Parathyroid adenoma (tissue), 2 donors: ENCODE data around the gene MANEAL.

Experiments used
- H2AFZ ChIP-seq: fragments of 300-600 bp; sonication (generic); one replicate; pipeline ENCODE4 v1.7.0; 2017; ENCODE audit warnings: antibody characterized with exemption, mild to moderate bottlenecking
- H3K27ac ChIP-seq: fragments of 300-600 bp; sonication (generic); one replicate; pipeline ENCODE4 v1.7.0; 2017
- H3K27me3 ChIP-seq: fragments of 300-600 bp; sonication (generic); one replicate; pipeline ENCODE4 v1.7.0; 2017; ENCODE audit warnings: low read length; ENCODE audit not compliant: control insufficient read depth, insufficient read depth
- H3K36me3 ChIP-seq: fragments of 300-600 bp; sonication (generic); one replicate; pipeline ENCODE4 v1.7.0; 2017; ENCODE audit warnings: low read length; ENCODE audit not compliant: control insufficient read depth, insufficient read depth
- H3K4me1 ChIP-seq: fragments of 300-600 bp; sonication (generic); one replicate; pipeline ENCODE4 v1.7.0; 2017; ENCODE audit warnings: control low read depth
- H3K4me2 ChIP-seq: fragments of 300-600 bp; sonication (generic); one replicate; pipeline ENCODE4 v1.7.0; 2017; ENCODE audit warnings: low read length
- H3K4me3 ChIP-seq: fragments of 300-600 bp; sonication (generic); one replicate; pipeline ENCODE4 v1.7.0; 2017; ENCODE audit warnings: low read depth, low read length
- H3K79me2 ChIP-seq: fragments of 300-600 bp; sonication (generic); one replicate; pipeline ENCODE4 v1.7.0; 2017; ENCODE audit warnings: control low read depth
- H3K9ac ChIP-seq: fragments of 300-600 bp; sonication (generic); one replicate; pipeline ENCODE4 v1.7.0; 2017; ENCODE audit warnings: mild to moderate bottlenecking
- H3K9me3 ChIP-seq: fragments of 300-600 bp; sonication (generic); one replicate; pipeline ENCODE4 v1.7.0; 2017; ENCODE audit warnings: low read length; ENCODE audit not compliant: control insufficient read depth
- TF ChIP-seq, protein P1 (sequence below): fragments of 300-600 bp; sonication (generic); IDR thresholded peaks from one replicate; pipeline ENCODE4 v1.7.0; 2017; ENCODE audit warnings: antibody characterized with exemption, mild to moderate bottlenecking
- donor health status: primary hyperparathyroidism.

Gene MANEAL

DNA sequence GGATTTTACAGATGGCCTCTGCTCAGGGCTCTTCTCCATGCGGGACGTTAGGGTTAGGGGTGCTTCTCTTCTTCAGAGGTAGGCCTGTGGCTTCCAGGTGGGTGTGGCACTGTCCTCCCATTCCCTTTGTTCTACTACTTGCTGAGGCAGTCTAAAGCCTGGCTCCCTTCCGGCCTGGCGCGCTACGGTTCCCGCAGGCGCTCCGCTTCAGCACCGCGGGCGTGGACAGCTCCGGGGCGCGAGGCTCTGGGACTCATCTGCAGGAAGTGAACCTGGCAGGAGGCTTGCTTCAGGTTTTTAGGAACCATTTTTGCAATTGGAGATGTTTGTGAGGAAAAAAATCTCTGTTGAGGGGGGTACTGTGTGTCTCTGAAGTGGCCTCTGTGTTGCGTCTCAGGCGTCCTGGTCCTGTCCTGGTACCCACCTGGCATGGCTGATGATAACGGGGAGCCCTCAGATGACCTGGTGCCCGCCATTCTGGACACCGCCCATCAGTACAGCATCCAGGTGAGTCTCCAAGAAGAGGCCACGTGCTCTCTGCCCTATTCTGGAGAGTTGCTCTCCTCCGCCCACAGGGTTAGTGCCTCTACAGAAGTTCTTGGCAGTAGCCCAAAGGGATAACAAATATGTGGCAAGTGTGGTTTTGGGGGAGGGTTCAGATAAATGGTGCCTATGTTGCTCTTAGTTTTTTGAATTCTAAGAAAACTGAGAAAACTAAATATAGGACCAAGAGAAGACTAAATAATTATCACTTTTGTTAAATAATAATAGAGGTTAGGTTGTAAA is 1.9 kb downstream of the MANEAL start:
- H3K4me3 ChIP-seq: no peak overlapping the region
- H3K4me1 ChIP-seq: no peaks in the 10 kb centered on the region
- H3K9me3 ChIP-seq: no peaks in the 10 kb centered on the region

DNA sequence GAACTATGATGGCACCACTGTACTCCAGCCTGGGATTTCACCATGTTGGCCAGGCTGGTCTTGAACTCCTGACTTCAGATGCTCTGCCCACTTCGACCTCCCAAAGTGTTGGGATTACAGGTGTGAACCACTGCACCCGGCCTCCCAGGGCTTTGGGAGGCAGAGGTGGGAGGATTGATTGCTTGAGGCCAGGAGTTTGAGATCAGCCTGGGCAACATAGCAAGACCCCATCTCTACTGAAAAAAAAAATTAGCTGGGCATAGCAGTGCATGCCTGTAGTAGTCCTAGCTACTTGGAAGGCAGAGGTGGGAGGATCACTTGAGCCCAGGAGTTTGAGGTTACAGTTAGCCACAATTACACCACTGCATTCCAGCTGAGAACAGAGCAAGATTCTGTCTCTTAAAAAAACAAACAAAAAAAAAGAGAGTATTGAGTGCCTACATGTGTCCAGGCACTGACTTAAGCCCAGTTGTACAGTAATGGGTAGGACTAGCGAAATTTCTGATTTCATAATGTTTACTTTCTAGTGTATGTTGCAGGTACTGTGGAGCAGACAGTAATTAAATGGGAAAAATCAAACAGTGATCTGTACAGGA is 4.2 kb downstream of the MANEAL start:
- H3K9me3 ChIP-seq: no peaks in the 10 kb centered on the region
- no peaks in the 10 kb centered on the region for H3K79me2 ChIP-seq
- no peak overlapping the region for H2AFZ ChIP-seq
- H3K9ac ChIP-seq: no peak overlapping the region
- no peak overlapping the region for H3K4me2 ChIP-seq
- no peak overlapping the region for H3K27ac ChIP-seq
- H3K4me3 ChIP-seq: no peak overlapping the region
- no peaks in the 10 kb centered on the region for H3K36me3 ChIP-seq
- TF ChIP-seq, protein P1, sequence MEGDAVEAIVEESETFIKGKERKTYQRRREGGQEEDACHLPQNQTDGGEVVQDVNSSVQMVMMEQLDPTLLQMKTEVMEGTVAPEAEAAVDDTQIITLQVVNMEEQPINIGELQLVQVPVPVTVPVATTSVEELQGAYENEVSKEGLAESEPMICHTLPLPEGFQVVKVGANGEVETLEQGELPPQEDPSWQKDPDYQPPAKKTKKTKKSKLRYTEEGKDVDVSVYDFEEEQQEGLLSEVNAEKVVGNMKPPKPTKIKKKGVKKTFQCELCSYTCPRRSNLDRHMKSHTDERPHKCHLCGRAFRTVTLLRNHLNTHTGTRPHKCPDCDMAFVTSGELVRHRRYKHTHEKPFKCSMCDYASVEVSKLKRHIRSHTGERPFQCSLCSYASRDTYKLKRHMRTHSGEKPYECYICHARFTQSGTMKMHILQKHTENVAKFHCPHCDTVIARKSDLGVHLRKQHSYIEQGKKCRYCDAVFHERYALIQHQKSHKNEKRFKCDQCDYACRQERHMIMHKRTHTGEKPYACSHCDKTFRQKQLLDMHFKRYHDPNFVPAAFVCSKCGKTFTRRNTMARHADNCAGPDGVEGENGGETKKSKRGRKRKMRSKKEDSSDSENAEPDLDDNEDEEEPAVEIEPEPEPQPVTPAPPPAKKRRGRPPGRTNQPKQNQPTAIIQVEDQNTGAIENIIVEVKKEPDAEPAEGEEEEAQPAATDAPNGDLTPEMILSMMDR: no peak
- H3K4me1 ChIP-seq: no peaks in the 10 kb centered on the region
- no peaks in the 10 kb centered on the region for H3K27me3 ChIP-seq

More for the DNA sequence above, 1.9 kb downstream of the MANEAL start:
- no peaks in the 10 kb centered on the region for H3K27me3 ChIP-seq
- no peaks in the 10 kb centered on the region for H3K36me3 ChIP-seq
- no peak overlapping the region for H2AFZ ChIP-seq
- H3K9ac ChIP-seq: no peak overlapping the region
- no peak overlapping the region for H3K27ac ChIP-seq
- peak overlapping the region; percentile 56 for H3K4me2 ChIP-seq
- no peaks in the 10 kb centered on the region for H3K79me2 ChIP-seq
- TF ChIP-seq, protein P1: no peak

DNA sequence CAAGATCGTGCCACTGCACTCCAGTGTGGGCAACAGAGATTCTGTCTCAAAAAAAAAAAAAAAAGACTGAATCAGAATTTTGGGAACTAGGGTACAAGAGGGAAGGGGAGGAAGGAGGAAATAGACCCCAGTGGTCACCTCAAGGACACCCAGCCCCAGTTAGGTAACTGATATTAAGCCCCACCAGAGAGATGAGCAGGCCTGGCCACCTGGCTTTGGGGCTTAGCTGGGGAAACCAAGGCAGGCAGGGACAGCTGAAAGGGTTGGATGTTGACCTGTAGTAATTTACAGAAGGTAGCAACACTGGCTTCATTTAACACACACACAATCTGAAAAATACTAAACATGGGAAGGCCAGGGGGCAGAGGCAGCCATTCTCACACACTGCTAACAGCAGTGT is 8.8 kb downstream of the MANEAL start:
- no peaks in the 10 kb centered on the region for H3K9me3 ChIP-seq
- TF ChIP-seq, protein P1: no peak
- H2AFZ ChIP-seq: no peak overlapping the region
- H3K27me3 ChIP-seq: no peaks in the 10 kb centered on the region
- H3K4me1 ChIP-seq: peaks cover 4% of the 10 kb centered on the region
- no peak overlapping the region for H3K27ac ChIP-seq
- H3K9ac ChIP-seq: no peak overlapping the region
- H3K4me3 ChIP-seq: no peak overlapping the region
- no peak overlapping the region for H3K4me2 ChIP-seq
- no peaks in the 10 kb centered on the region for H3K36me3 ChIP-seq
- no peaks in the 10 kb centered on the region for H3K79me2 ChIP-seq

DNA sequence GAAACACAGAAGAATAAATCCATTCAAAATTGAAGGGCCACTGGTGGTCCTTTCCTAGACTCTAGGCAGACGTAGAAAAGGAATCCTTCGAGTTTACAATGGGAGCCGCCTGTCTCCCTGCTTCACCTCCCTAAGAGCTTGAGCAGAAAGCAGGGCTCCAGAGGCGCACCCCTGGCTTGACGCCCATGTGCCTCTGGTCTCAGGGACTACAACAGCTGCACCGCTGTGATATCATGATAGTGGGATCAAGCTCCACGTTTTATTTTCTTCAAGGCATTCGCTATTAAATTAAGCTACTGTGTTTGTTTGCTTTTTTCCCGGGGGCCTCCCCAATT is 13.5 kb downstream of the MANEAL start:
- H3K27ac ChIP-seq: peak overlapping the region; percentile 26
- H3K27me3 ChIP-seq: no peaks in the 10 kb centered on the region
- H3K4me3 ChIP-seq: peak overlapping the region; percentile 71
- no peak overlapping the region for H3K9ac ChIP-seq
- H2AFZ ChIP-seq: no peak overlapping the region
- TF ChIP-seq, protein P1: no peak
- no peaks in the 10 kb centered on the region for H3K79me2 ChIP-seq
- no peaks in the 10 kb centered on the region for H3K9me3 ChIP-seq
- no peaks in the 10 kb centered on the region for H3K36me3 ChIP-seq
- H3K4me2 ChIP-seq: peak overlapping the region; percentile 80
- peaks cover 4% of the 10 kb centered on the region for H3K4me1 ChIP-seq
